ENCODE results near the gene ANKS1A. TPM values are rescaled to one million over a fixed set of nuclear protein-coding genes. Genes with fewer than 3 reads are reported as not detected.

ANKS1A gene
- total RNA-seq, 2 donors from 2014 or later, result 26.7 to 30.9 TPM

- no peak for DNase-seq (ENCODE audit: low spot score)
- TF ChIP-seq CTCF (IDR thresholded peaks at IDR 0.05), result no peak
- H3K4me1 ChIP-seq, result peaks cover 0 to 84% of the 10 kb centered on the region in 2 donors
- peaks cover 10% of the 10 kb centered on the region for H3K36me3 ChIP-seq
- H3K27ac ChIP-seq, result peak overlapping the region in 1 of 2 donors; percentile 69
- H3K9me3 ChIP-seq, result no peaks in the 10 kb centered on the region
- no peaks in the 10 kb centered on the region for H3K27me3 ChIP-seq
- no peak overlapping the region for H3K4me3 ChIP-seq
Measured at GRCh38 chr6:35040398-35040797, 151.3 kb downstream of the ANKS1A start.

- H3K27me3 ChIP-seq, result no peaks in the 10 kb centered on the region
- H3K27ac ChIP-seq, result peak overlapping the region; percentile 54 to 69
- no peak for TF ChIP-seq CTCF (IDR thresholded peaks at IDR 0.05)
- no peak for DNase-seq (ENCODE audit: low spot score)
- peaks cover 0 to 84% of the 10 kb centered on the region in 2 donors for H3K4me1 ChIP-seq
- peaks cover 10% of the 10 kb centered on the region for H3K36me3 ChIP-seq
- no peak overlapping the region for H3K4me3 ChIP-seq
- no peaks in the 10 kb centered on the region for H3K9me3 ChIP-seq
Measured at GRCh38 chr6:35041086-35041861, 152.2 kb downstream of the ANKS1A start.

- Histone ChIP-seq H3K27me3 (no peaks in the 10 kb centered on the region), H3K36me3 (peaks cover 10% of the 10 kb centered on the region), H3K4me1 (peaks cover 0 to 84% of the 10 kb centered on the region in 2 donors), H3K9me3 (no peaks in the 10 kb centered on the region), H3K4me3 (no peak overlapping the region), H3K27ac (peak overlapping the region; percentile 54 to 69)
- TF ChIP-seq CTCF (IDR thresholded peaks at IDR 0.05), result no peak
- no peak for DNase-seq (ENCODE audit: low spot score)
Measured at GRCh38 chr6:35042031-35042815, 153.2 kb downstream of the ANKS1A start.

GRCh38 chr6:35043381-35044130, 154.5 kb downstream of the ANKS1A start:
- DNase-seq (ENCODE audit: low spot score), result no peak
- H3K4me1 ChIP-seq, result peaks cover 0 to 86% of the 10 kb centered on the region in 2 donors
- no peak for TF ChIP-seq CTCF (IDR thresholded peaks at IDR 0.05)
- H3K9me3 ChIP-seq, result no peaks in the 10 kb centered on the region
- peak overlapping the region; percentile 69 to 85 for H3K27ac ChIP-seq
- no peak overlapping the region for H3K4me3 ChIP-seq
- H3K36me3 ChIP-seq, result peaks cover 10% of the 10 kb centered on the region
- H3K27me3 ChIP-seq, result no peaks in the 10 kb centered on the region

GRCh38 chr6:35044145-35044745, 155.2 kb downstream of the ANKS1A start:
- no peak overlapping the region for H3K4me3 ChIP-seq
- H3K27me3 ChIP-seq, result no peaks in the 10 kb centered on the region
- TF ChIP-seq CTCF (IDR thresholded peaks at IDR 0.05), result no peak
- DNase-seq (ENCODE audit: low spot score), result no peak
- no peaks in the 10 kb centered on the region for H3K9me3 ChIP-seq
- H3K27ac ChIP-seq, result peak overlapping the region; percentile 69 to 85
- H3K36me3 ChIP-seq, result peaks cover 10% of the 10 kb centered on the region
- H3K4me1 ChIP-seq, result peaks cover 0 to 93% of the 10 kb centered on the region in 2 donors
